Karpas-422 (cell line): ENCODE results near the gene PI4KA. TPM values are rescaled to one million over a fixed set of nuclear protein-coding genes. Genes with fewer than 3 reads are reported as not detected.

Experiments
- DNase-seq: peaks from one replicate; pipeline ENCODE4 v3.0.0-alpha.2; 2015
- H2AFZ ChIP-seq: fragments of 200-600 bp; sonication (generic); 2 replicates; pipeline ENCODE4 v1.6.1; 2014; ENCODE audit warnings: antibody characterized with exemption, low read length, mixed read lengths
- H3K27ac ChIP-seq: fragments of 200-600 bp; sonication (generic); 2 replicates; pipeline ENCODE4 v1.5.1; 2014; ENCODE audit warnings: mild to moderate bottlenecking, low read length, moderate library complexity
- H3K27me3 ChIP-seq: fragments of 200-600 bp; sonication (generic); 2 replicates; pipeline ENCODE4 v1.6.1; 2014; ENCODE audit warnings: low read length, mixed read lengths
- H3K36me3 ChIP-seq: fragments of 200-600 bp; sonication (generic); 2 replicates; pipeline ENCODE4 v1.6.1; 2014; ENCODE audit warnings: low read length, mixed read lengths; ENCODE audit not compliant: insufficient read depth
- H3K4me1 ChIP-seq: fragments of 200-600 bp; sonication (generic); 2 replicates; pipeline ENCODE4 v1.6.1; 2014; ENCODE audit warnings: mild to moderate bottlenecking, low read length, mixed read lengths
- H3K4me2 ChIP-seq: fragments of 200-600 bp; sonication (generic); 2 replicates; pipeline ENCODE4 v1.6.1; 2014; ENCODE audit warnings: low read length, low read depth, mild to moderate bottlenecking; ENCODE audit not compliant: poor library complexity, severe bottlenecking
- H3K4me3 ChIP-seq: fragments of 200-600 bp; sonication (generic); 2 replicates; pipeline ENCODE4 v1.5.1; 2014; ENCODE audit warnings: mild to moderate bottlenecking, antibody characterized with exemption, low read length, mixed read lengths
- H3K79me2 ChIP-seq: fragments of 200-600 bp; sonication (generic); 2 replicates; pipeline ENCODE4 v1.6.1; 2014; ENCODE audit warnings: mild to moderate bottlenecking, low read length, mixed read lengths
- H3K9ac ChIP-seq: fragments of 200-600 bp; sonication (generic); 2 replicates; pipeline ENCODE4 v1.6.0; 2014; ENCODE audit warnings: low read length
- H3K9me2 ChIP-seq: fragments of 200-600 bp; sonication (generic), shearing (Covaris generic); replicated peaks from 2 replicates; pipeline ENCODE4 v1.6.0; 2014; ENCODE audit warnings: mild to moderate bottlenecking, low read length, moderate library complexity; ENCODE audit not compliant: insufficient read depth
- H3K9me3 ChIP-seq: fragments of 300-700, 200-600 bp; sonication (generic); 2 replicates; pipeline ENCODE4 v1.6.1; 2014; ENCODE audit warnings: low read length, mixed read lengths
- H4K20me1 ChIP-seq: fragments of 200-600 bp; sonication (generic); 2 replicates; pipeline ENCODE4 v1.6.1; 2014; ENCODE audit warnings: mild to moderate bottlenecking, antibody characterized with exemption, low read length, low read depth; ENCODE audit not compliant: insufficient read depth
- total RNA-seq: library from RNA; depleted of rRNA; stranded (reverse); fragments of >200 nt; shearing (Covaris generic); gene quantifications from 2 replicates; pipeline ENCODE4 v1.2.3, GENCODE V29; 2014; ENCODE audit warnings: low replicate concordance; rRNA removed

PI4KA gene
- total RNA-seq, 1 experiment from 2014 or later: 80.7 TPM

DNA sequence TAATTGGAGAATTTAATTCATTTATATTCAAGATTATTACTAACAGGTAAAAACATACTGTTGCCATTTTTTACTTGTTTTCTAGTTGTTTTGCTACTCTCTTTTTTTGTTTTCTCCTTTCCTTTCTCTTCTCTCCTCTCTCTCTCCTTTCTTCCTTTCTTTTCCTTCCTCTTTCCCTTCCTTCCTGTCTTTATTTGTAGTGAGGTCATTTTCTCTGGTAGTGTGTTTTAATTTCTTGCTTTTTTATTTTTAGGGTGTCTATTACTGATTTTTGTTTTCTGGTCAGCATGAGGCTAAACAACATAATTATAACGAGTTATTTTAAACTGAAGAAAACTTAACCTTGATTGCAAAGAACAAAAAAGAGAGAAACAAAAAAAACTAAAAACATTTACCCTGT lies 197.1 kb downstream of the PI4KA start:
- DNase-seq: no peak
- Histone ChIP-seq H3K9me2 (no peaks in the 10 kb centered on the region), H3K9me3 (peaks cover 3% of the 10 kb centered on the region), H3K79me2 (no peaks in the 10 kb centered on the region), H4K20me1 (no peaks in the 10 kb centered on the region), H3K9ac (no peak overlapping the region), H3K36me3 (no peaks in the 10 kb centered on the region), H3K27ac (no peak overlapping the region), H2AFZ (no peak overlapping the region), H3K4me2 (no peak overlapping the region), H3K4me3 (no peak overlapping the region), H3K27me3 (peaks cover 7% of the 10 kb centered on the region; the same call in 1 of the 2 replicates), H3K4me1 (no peaks in the 10 kb centered on the region)

DNA sequence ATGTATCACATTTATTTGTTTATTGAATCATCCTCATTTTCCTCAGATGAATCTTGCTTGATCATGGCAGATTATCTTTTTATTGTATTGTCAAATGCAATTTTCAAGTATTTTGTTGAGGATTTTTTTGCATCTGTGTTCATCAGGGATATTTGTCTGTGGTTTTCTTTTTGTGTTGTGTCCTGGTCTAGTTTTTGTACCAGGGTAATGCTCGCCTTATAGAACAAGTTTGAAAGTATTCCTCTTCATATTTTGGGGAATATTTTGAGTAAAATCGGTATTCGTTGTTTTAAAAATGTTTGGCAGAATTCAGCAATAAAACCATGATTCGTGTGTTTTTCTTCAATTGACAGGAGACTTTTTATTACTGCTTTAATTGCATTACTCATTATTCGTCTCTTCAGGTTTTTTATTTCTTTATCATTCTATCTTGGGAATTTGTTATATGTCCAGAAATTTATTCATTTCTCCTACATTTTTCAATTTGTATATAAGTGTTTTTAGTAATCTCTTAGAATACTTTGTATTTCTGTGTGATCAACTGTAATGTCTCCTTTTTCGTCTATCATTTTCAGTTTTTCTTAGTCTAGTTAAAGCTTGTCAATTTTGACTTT lies 198.1 kb downstream of the PI4KA start:
- H3K4me3 ChIP-seq: no peak overlapping the region
- no peaks in the 10 kb centered on the region for H4K20me1 ChIP-seq
- no peaks in the 10 kb centered on the region for H3K36me3 ChIP-seq
- no peak overlapping the region for H3K9ac ChIP-seq
- no peak for DNase-seq
- H3K4me2 ChIP-seq: no peak overlapping the region
- no peak overlapping the region for H2AFZ ChIP-seq
- H3K27ac ChIP-seq: no peak overlapping the region
- H3K79me2 ChIP-seq: no peaks in the 10 kb centered on the region
- H3K27me3 ChIP-seq: peaks cover 7% of the 10 kb centered on the region; the same call in 1 of the 2 replicates
- no peaks in the 10 kb centered on the region for H3K4me1 ChIP-seq
- peaks cover 3% of the 10 kb centered on the region for H3K9me3 ChIP-seq
- H3K9me2 ChIP-seq: no peaks in the 10 kb centered on the region

DNA sequence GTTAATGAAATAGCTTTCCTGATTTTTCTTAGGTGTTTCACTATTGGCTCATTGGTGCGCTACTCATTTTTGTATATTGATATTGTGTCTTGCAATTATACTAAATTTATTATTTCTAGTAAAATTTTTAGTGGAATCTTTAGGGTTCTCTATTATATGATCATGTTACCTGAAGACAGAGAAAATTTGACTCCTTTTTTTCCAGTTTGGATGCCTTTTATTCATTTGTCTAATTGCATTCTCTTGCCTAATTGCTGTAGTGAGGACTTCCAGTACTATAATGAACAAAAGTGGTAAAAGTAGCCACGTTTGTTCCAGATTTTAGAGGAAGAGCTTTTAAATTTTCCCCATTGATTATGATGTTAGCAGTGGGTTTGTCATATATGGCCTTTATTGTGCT lies 198.7 kb downstream of the PI4KA start:
- Histone ChIP-seq H3K9me2 (no peaks in the 10 kb centered on the region), H3K9me3 (peaks cover 3% of the 10 kb centered on the region), H2AFZ (no peak overlapping the region), H3K27me3 (peaks cover 7% of the 10 kb centered on the region; the same call in 1 of the 2 replicates), H3K9ac (no peak overlapping the region), H3K79me2 (no peaks in the 10 kb centered on the region), H3K27ac (no peak overlapping the region), H3K36me3 (no peaks in the 10 kb centered on the region), H4K20me1 (no peaks in the 10 kb centered on the region), H3K4me2 (no peak overlapping the region), H3K4me3 (no peak overlapping the region), H3K4me1 (no peaks in the 10 kb centered on the region)
- no peak for DNase-seq

DNA sequence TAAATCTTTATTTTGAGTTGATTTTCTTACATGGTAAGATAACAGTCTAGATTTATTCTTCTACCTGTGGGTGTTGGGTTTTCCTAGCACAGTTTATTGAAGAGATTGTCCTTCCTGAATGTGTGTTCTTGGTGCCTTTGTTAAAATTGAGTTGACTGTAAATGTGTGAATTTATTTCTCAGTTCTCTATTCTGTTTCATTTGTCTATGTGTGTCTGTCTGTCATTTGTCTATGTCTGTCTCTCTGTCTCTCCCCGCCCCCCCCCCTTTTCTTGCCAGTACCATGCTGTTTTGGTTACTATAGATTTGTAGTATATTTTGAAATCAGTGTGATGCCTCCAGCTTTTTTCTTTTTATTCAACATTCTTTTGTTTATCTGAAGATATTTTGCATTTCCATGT lies 199.4 kb downstream of the PI4KA start:
- DNase-seq: no peak
- H2AFZ ChIP-seq: no peak overlapping the region
- H3K9me2 ChIP-seq: no peaks in the 10 kb centered on the region
- no peaks in the 10 kb centered on the region for H3K79me2 ChIP-seq
- H3K9ac ChIP-seq: no peak overlapping the region
- H3K36me3 ChIP-seq: no peaks in the 10 kb centered on the region
- H4K20me1 ChIP-seq: no peaks in the 10 kb centered on the region
- no peak overlapping the region for H3K27ac ChIP-seq
- peaks cover 3% of the 10 kb centered on the region for H3K9me3 ChIP-seq
- no peak overlapping the region for H3K4me3 ChIP-seq
- H3K27me3 ChIP-seq: peaks cover 7% of the 10 kb centered on the region; the same call in 1 of the 2 replicates
- no peaks in the 10 kb centered on the region for H3K4me1 ChIP-seq
- H3K4me2 ChIP-seq: no peak overlapping the region

DNA sequence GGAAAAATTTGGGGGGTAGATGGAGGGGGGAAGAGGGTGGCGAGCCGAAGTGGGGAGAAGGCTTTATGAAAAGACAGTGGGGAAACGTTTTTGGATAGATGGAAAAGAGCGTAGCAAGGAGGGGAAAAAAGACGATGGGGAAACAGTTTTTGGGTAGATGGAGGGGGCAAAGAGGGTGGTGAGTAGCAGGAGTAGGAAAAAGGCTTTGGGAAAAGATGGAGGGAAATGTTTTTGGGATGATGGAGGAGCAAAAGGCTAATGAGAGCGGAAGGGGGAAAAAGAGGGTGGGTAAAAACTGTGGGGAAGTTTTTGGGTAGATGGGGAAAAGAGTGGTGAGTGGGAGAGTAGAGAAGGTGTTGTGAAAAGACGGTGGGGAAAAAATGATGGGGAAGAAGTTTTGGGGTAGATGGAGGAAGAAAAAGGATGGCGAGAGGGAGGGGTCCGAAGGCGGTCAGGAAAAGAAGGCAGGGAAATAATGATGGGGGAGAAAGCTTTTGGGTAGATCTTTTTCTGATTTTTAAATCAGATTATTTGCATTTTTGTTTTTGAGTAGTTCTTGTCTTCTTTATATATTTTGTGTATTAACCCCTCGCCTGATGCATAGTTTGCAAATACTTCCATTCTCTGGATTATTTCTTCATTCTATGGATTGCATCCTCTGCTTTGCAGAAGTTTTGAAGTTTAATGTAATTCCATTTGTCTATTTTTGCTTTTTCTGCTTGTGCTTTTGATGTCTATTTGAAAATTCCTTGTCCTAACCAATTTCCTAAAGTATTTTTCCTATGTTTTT lies 200.0 kb downstream of the PI4KA start:
- no peaks in the 10 kb centered on the region for H3K79me2 ChIP-seq
- no peak overlapping the region for H3K27ac ChIP-seq
- no peaks in the 10 kb centered on the region for H4K20me1 ChIP-seq
- no peaks in the 10 kb centered on the region for H3K36me3 ChIP-seq
- H3K27me3 ChIP-seq: peaks cover 4% of the 10 kb centered on the region; the same call in 1 of the 2 replicates
- DNase-seq: no peak
- H3K4me2 ChIP-seq: no peak overlapping the region
- H3K9me3 ChIP-seq: peaks cover 3% of the 10 kb centered on the region
- H3K9me2 ChIP-seq: no peaks in the 10 kb centered on the region
- H3K9ac ChIP-seq: no peak overlapping the region
- no peak overlapping the region for H2AFZ ChIP-seq
- no peaks in the 10 kb centered on the region for H3K4me1 ChIP-seq
- H3K4me3 ChIP-seq: no peak overlapping the region

DNA sequence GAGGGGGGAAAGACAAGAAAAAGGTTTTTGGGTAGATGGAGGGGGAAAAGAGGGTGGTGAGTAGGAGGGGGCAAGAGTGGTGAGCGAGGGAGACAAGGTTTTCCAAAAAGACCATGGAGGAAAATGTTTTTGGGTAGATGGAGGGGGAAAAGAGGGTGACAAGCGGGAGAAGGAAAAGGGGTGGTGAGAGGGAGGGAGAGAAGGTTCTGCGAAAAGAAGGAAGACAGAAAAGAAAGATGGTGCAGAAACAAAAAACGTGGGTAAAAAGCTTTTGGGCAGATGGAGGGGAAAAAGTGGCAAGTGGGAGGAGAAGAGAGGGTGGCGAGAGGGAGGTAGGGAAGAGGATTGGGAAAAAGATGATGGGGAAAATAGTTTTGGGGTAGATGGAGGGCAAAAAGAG lies 200.6 kb downstream of the PI4KA start:
- Histone ChIP-seq H3K9ac (no peak overlapping the region), H3K79me2 (no peaks in the 10 kb centered on the region), H3K4me2 (no peak overlapping the region), H3K27ac (no peak overlapping the region), H3K36me3 (no peaks in the 10 kb centered on the region), H3K27me3 (0 out of 2 replicates have a peak, but pooled peaks cover 3% of the 10 kb centered on the region), H3K4me3 (no peak overlapping the region), H2AFZ (no peak overlapping the region), H4K20me1 (no peaks in the 10 kb centered on the region), H3K9me3 (peaks cover 3% of the 10 kb centered on the region), H3K9me2 (no peaks in the 10 kb centered on the region), H3K4me1 (no peaks in the 10 kb centered on the region)
- no peak for DNase-seq

Other genes with a start within 250 kb of the PI4KA start
- gene SERPIND1, start 84.7 kb downstream of the PI4KA start, total RNA-seq: not detected in 2 replicates
- 10.1 and 17.4 TPM in 2 replicates for gene SNAP29, start 196 bp upstream of the PI4KA start, total RNA-seq
- gene CRKL, start 58.6 kb upstream of the PI4KA start, total RNA-seq: 42.0 and 58.4 TPM in 2 replicates
- gene AIFM3, start 108.4 kb upstream of the PI4KA start, total RNA-seq: 0.40 TPM in 1 of 2 replicates, not detected in the other
- gene LZTR1, start 123.5 kb upstream of the PI4KA start, total RNA-seq: 22.4 and 48.8 TPM in 2 replicates
- gene THAP7, start 143.3 kb upstream of the PI4KA start, total RNA-seq: 33.7 and 43.9 TPM in 2 replicates
- 1.6 and 2.0 TPM in 2 replicates for gene P2RX6, start 156.4 kb upstream of the PI4KA start, total RNA-seq
- not detected in 2 replicates for gene SLC7A4, start 173.8 kb upstream of the PI4KA start, total RNA-seq
- gene LRRC74B, start 187.1 kb upstream of the PI4KA start, total RNA-seq: not detected in 2 replicates